Astrocyte (in vitro differentiated cells and primary cell): Measurements from ENCODE around the gene SGPL1.

Source experiments
- CTCF ChIP-seq: IDR thresholded peaks from 2 replicates; pipeline ENCODE4 v1.5.1; 2011; ENCODE audit warnings: low read depth, mild to moderate bottlenecking, inconsistent platforms, low read length, moderate library complexity; ENCODE audit not compliant: insufficient read depth
- EZH2 ChIP-seq: IDR thresholded peaks from 2 replicates; pipeline ENCODE4 v1.6.1; 2012; ENCODE audit warnings: mild to moderate bottlenecking, low read length, inconsistent platforms; ENCODE audit not compliant: insufficient read depth

GRCh38 chr10:70777063-70777875 is 38.5 kb upstream of the SGPL1 start:
- no peak for TF ChIP-seq CTCF
- TF ChIP-seq EZH2 = no peak
